Smooth muscle cell (in vitro differentiated cells): ENCODE measurements around the gene RND2. TPM values are rescaled to one million over a fixed set of nuclear protein-coding genes. Genes with fewer than 3 reads are reported as not detected.
"Not testable (repeated sequence)": the region's sequence is repeated elsewhere in the genome, so short reads cannot be mapped to it uniquely, and the experiment has no call there.

ENCODE experiments used
- DNase-seq: peaks from one replicate; lab custom pipeline; 2025; ENCODE audit not compliant: unreplicated experiment; lab: John Stamatoyannopoulos, UW
- H2AFZ ChIP-seq: fragments of 200-600 bp; sonication (generic); 2 replicates; pipeline ENCODE4 v1.6.0; 2016; ENCODE audit warnings: antibody characterized with exemption, low read depth, mild to moderate bottlenecking
- H3F3A ChIP-seq: fragments of 200-600 bp; sonication (generic); 2 replicates; pipeline ENCODE4 v1.6.0; 2017; ENCODE audit warnings: antibody characterized with exemption, low read depth
- H3K27ac ChIP-seq: fragments of 200-600 bp; sonication (generic); 2 replicates; pipeline ENCODE4 v1.5.1; 2016; ENCODE audit warnings: low read depth, mild to moderate bottlenecking
- H3K27me3 ChIP-seq: fragments of 200-600 bp; sonication (generic); 2 replicates; pipeline ENCODE4 v1.6.1; 2016; ENCODE audit warnings: low read depth, mild to moderate bottlenecking
- H3K36me3 ChIP-seq: fragments of 200-600 bp; sonication (generic); 2 replicates; pipeline ENCODE4 v1.5.1; 2016; ENCODE audit warnings: low read depth
- H3K4me1 ChIP-seq: fragments of 200-600 bp; sonication (generic); 2 replicates; pipeline ENCODE4 v1.5.1; 2016; ENCODE audit warnings: low read depth
- H3K4me2 ChIP-seq: fragments of 200-600 bp; sonication (generic); 2 replicates; pipeline ENCODE4 v1.6.0; 2016; ENCODE audit warnings: mild to moderate bottlenecking
- H3K4me3 ChIP-seq: fragments of 200-600 bp; sonication (generic); 2 replicates; pipeline ENCODE4 v1.5.1; 2016; ENCODE audit warnings: mild to moderate bottlenecking
- H3K79me2 ChIP-seq: fragments of 200-600 bp; sonication (generic); 2 replicates; pipeline ENCODE4 v1.6.0; 2016; ENCODE audit warnings: low read depth, mild to moderate bottlenecking
- H3K9ac ChIP-seq: fragments of 200-600 bp; sonication (generic); 2 replicates; pipeline ENCODE4 v1.6.0; 2016; ENCODE audit warnings: low read depth
- H3K9me3 ChIP-seq: fragments of 200-600 bp; sonication (generic); replicated peaks from 2 replicates; pipeline ENCODE4 v1.5.1; 2016; ENCODE audit warnings: low read depth
- H4K20me1 ChIP-seq: fragments of 200-600 bp; sonication (generic); 2 replicates; pipeline ENCODE4 v1.6.0; 2016; ENCODE audit warnings: low read depth
- CTCF ChIP-seq: fragments of 200-600 bp; sonication (generic); IDR thresholded peaks from 2 replicates; pipeline ENCODE4 v1.5.1; 2017; ENCODE audit warnings: borderline replicate concordance, mild to moderate bottlenecking, antibody characterized with exemption; ENCODE audit not compliant: insufficient read depth, poor library complexity, severe bottlenecking
- WGBS: methylation state at CpG from one replicate; pipeline ENCODE4 v1.1.7; 2016; ENCODE audit warnings: low lambda C conversion rate; 5-methylcytosine and 5-hydroxymethylcytosine counted together
- polyA plus RNA-seq: library from polyadenylated mRNA; unstranded; fragments of >200 nt; fragmentation: Nextera tagmentation; extraction: Ambion mirVana; gene quantifications from 2 replicates; pipeline ENCODE4 v1.2.1, GENCODE V29; 2016
- total RNA-seq: library from RNA; depleted of rRNA; stranded (reverse); fragments of >200 nt; gene quantifications from 2 replicates; pipeline ENCODE4 v1.2.3, GENCODE V29; 2014

The RND2 gene
- total and polyA plus RNA-seq, 2 experiments from 2014 or later, result 0.27 to 1.1 TPM

GRCh38 chr17:42992872-42993271 lies 32.2 kb upstream of the RND2 start:
- Histone ChIP-seq H3K9ac (no peak overlapping the region), H3K79me2 (no peaks in the 10 kb centered on the region), H3K4me3 (no peak overlapping the region), H3F3A (peaks cover 9% of the 10 kb centered on the region), H4K20me1 (no peaks in the 10 kb centered on the region), H2AFZ (no peak overlapping the region), H3K4me2 (no peak overlapping the region), H3K27ac (no peak overlapping the region), H3K9me3 (no peaks in the 10 kb centered on the region), H3K36me3 (peaks cover 10% of the 10 kb centered on the region), H3K4me1 (no peaks in the 10 kb centered on the region), H3K27me3 (no peaks in the 10 kb centered on the region)
- 94% methylated on average over 5 of the region's 5 CpGs for WGBS
- DNase-seq, result no peak
- no peak for TF ChIP-seq CTCF

GRCh38 chr17:42993913-42994312 lies 31.1 kb upstream of the RND2 start:
- H3K27me3 ChIP-seq, H3K9ac ChIP-seq, H3K4me1 ChIP-seq, H2AFZ ChIP-seq, H3K79me2 ChIP-seq, DNase-seq, H3K4me2 ChIP-seq, H4K20me1 ChIP-seq, H3K27ac ChIP-seq, H3K36me3 ChIP-seq, H3K4me3 ChIP-seq, H3K9me3 ChIP-seq: not testable (repeated sequence)
- H3F3A ChIP-seq, result peaks cover 10% of the 10 kb centered on the region
- WGBS, result 88% methylated on average over 10 of the region's 10 CpGs

- H4K20me1 ChIP-seq, result peaks cover 39% of the 10 kb centered on the region
- peaks cover 29% of the 10 kb centered on the region for H3F3A ChIP-seq
- H3K79me2 ChIP-seq, result peaks cover 32% of the 10 kb centered on the region
- peak overlapping the region; percentile 46 for H2AFZ ChIP-seq
- H3K9ac ChIP-seq, result peak overlapping the region; percentile 43
- 35% methylated on average over 5 of the region's 5 CpGs for WGBS
- no peaks in the 10 kb centered on the region for H3K27me3 ChIP-seq
- peak overlapping the region; percentile 82 for H3K4me2 ChIP-seq
- H3K4me3 ChIP-seq, result peak overlapping the region; percentile 41
- H3K27ac ChIP-seq, result peak overlapping the region; percentile 48
- no peaks in the 10 kb centered on the region for H3K36me3 ChIP-seq
- DNase-seq, result no peak
- H3K9me3 ChIP-seq, result no peaks in the 10 kb centered on the region
- TF ChIP-seq CTCF, result no peak
- peaks cover 11% of the 10 kb centered on the region for H3K4me1 ChIP-seq
These were observed 27.5 kb upstream of the RND2 start for GRCh38 chr17:42997390-42997983.

- Histone ChIP-seq H4K20me1 (peaks cover 40% of the 10 kb centered on the region), H3K27ac (peak within 1 kb of the TSS; percentile 96), H3K27me3 (no peaks in the 10 kb centered on the region), H3K4me1 (peaks cover 11% of the 10 kb centered on the region), H3K9ac (peak within 1 kb of the TSS; percentile 97), H3K4me2 (peak within 1 kb of the TSS; percentile 99), H2AFZ (peak within 1 kb of the TSS; percentile 74), H3K4me3 (peak within 1 kb of the TSS; percentile 86), H3F3A (peaks cover 31% of the 10 kb centered on the region), H3K9me3 (no peaks in the 10 kb centered on the region), H3K36me3 (no peaks in the 10 kb centered on the region), H3K79me2 (peaks cover 32% of the 10 kb centered on the region)
- TF ChIP-seq CTCF, result peak; percentile 67
- peak; percentile 75 for DNase-seq
- 1% methylated on average over 49 of the region's 49 CpGs for WGBS
These were observed 26.8 kb upstream of the RND2 start, which contains the start of gene RPL27 for GRCh38 chr17:42997984-42998938. Gene RPL27, plus strand, starts transcription at chr17:42998419. Its CDS starts 332 bp downstream, at chr17:42998751.
